BLaER1 treated with 17β-estradiol and CSF1 and Interleukin-3, amounts not matched to agents 10 nM and 100 nM (cell line): ENCODE measurements around the gene GLS.

Experiments used
- H3K27ac ChIP-seq, 11 experiments: shearing (Covaris generic); formaldehyde crosslinking; 2 replicates each; pipeline ENCODE4 v1.8.1; 2022
- H3K27me3 ChIP-seq, 11 experiments: shearing (Covaris generic); formaldehyde crosslinking; 2 replicates each; pipeline ENCODE4 v1.8.1; 2022
- H3K36me3 ChIP-seq, 11 experiments: shearing (Covaris generic); formaldehyde crosslinking; 2 replicates each; pipeline ENCODE4 v1.8.1; 2022
- H3K4me1 ChIP-seq, 10 experiments: shearing (Covaris generic); formaldehyde crosslinking; 2 replicates each; pipeline ENCODE4 v1.8.1; 2022
- H3K4me2 ChIP-seq, 11 experiments: shearing (Covaris generic); formaldehyde crosslinking; 2 replicates each; pipeline ENCODE4 v1.8.1; 2022
- H3K4me3 ChIP-seq, 10 experiments: shearing (Covaris generic); formaldehyde crosslinking; 2 replicates each; pipeline ENCODE4 v1.8.1; 2022
- H3K9ac ChIP-seq, 11 experiments: shearing (Covaris generic); formaldehyde crosslinking; 2 replicates each; pipeline ENCODE4 v1.8.1; 2022
- H3K9me3 ChIP-seq, 11 experiments: shearing (Covaris generic); formaldehyde crosslinking; replicated peaks in 1 of 11; 2 replicates each; pipeline ENCODE4 v1.8.1; 2022
- H4K20me1 ChIP-seq, 11 experiments: shearing (Covaris generic); formaldehyde crosslinking; 2 replicates each; pipeline ENCODE4 v1.8.1; 2022
- Cebpa-rat ChIP-seq, 11 experiments: shearing (Covaris generic); IDR thresholded peaks; 2 replicates each; pipeline ENCODE4 v1.8.1; 2022

Gene GLS

DNA sequence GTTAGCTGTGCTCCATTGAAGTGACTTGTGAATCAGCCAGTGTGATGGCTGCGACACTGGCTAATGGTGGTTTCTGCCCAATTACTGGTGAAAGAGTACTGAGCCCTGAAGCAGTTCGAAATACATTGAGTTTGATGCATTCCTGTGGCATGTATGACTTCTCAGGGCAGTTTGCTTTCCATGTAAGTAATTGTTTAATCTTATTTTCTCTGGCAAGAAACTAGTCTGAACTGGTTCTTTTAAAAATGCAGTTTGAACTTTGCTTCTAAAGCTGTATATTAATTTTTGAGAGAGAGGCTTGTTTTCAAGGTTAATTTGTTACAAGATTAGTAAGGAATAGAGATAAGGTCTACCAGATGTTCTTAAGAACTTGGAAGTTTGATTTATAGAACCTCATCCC lies 46.7 kb downstream of the GLS start:
- no peaks in the 10 kb centered on the region; a peak in 1 of 22 replicates for H3K9me3 ChIP-seq
- H3K27me3 ChIP-seq = no peaks in the 10 kb centered on the region
- 0 out of 20 replicates have a peak, but pooled peaks cover 0 to 8% (median 0%) of the 10 kb centered on the region in 10 experiments for H3K4me1 ChIP-seq
- peaks cover 86 to 100% (median 94%) of the 10 kb centered on the region in 11 experiments for H3K36me3 ChIP-seq
- H4K20me1 ChIP-seq = no peaks in the 10 kb centered on the region
- no peak overlapping the region for H3K9ac ChIP-seq
- H3K27ac ChIP-seq = no peak overlapping the region
- no peak for TF ChIP-seq Cebpa-rat (IDR thresholded peaks at IDR 0.05)
- H3K4me2 ChIP-seq = no peak overlapping the region
- H3K4me3 ChIP-seq = no peak overlapping the region

- peaks cover 64 to 96% (median 76%) of the 10 kb centered on the region in 11 experiments for H3K36me3 ChIP-seq
- no peaks in the 10 kb centered on the region for H3K27me3 ChIP-seq
- no peak overlapping the region for H3K4me3 ChIP-seq
- no peak overlapping the region for H3K4me2 ChIP-seq
- no peaks in the 10 kb centered on the region; a peak in 1 of 22 replicates for H4K20me1 ChIP-seq
- 0 out of 20 replicates have a peak, but pooled peaks cover 0 to 8% (median 0%) of the 10 kb centered on the region in 10 experiments for H3K4me1 ChIP-seq
- H3K9ac ChIP-seq = no peak overlapping the region
- H3K27ac ChIP-seq = no peak overlapping the region
- no peak for TF ChIP-seq Cebpa-rat (IDR thresholded peaks at IDR 0.05)
- H3K9me3 ChIP-seq = no peaks in the 10 kb centered on the region
Observed at GRCh38 chr2:190929919-190930318, 49.3 kb downstream of the GLS start.

DNA sequence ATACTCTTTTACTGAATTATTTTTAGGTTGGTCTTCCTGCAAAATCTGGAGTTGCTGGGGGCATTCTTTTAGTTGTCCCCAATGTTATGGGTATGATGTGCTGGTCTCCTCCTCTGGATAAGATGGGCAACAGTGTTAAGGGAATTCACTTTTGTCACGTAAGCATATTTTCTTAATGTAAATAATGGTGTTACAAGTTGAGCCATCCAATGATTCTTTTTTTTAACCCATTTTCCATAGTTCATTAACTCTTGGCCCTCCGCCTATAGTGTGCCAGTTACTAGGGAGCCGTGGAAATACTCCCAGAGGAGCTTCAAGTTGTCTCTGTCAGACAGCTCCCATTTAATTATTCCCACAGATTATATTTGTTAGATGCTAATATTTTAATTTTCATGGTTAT lies 49.8 kb downstream of the GLS start:
- H4K20me1 ChIP-seq = no peaks in the 10 kb centered on the region; a peak in 1 of 22 replicates

DNA sequence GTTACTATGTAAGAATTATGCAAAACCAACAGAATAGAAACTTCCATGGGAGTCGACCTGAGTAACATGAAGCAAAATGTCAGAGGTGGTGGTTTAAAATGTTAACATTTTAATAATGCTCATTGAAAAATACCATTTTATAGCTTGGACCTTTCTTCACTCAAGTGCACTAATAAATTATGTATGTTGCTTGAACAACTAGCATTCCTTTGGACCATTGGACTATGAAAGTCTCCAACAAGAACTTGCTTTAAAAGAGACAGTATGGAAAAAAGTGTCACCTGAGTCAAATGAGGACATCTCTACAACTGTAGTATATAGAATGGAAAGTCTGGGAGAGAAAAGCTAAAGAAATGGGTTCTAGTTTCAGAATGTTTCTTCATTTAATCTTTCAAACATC lies 51.9 kb downstream of the GLS start:
- Histone ChIP-seq H3K4me2 (no peak overlapping the region), H4K20me1 (no peaks in the 10 kb centered on the region; a peak in 1 of 22 replicates), H3K36me3 (peaks cover 38 to 73% (median 54%) of the 10 kb centered on the region in 11 experiments; a peak in 21 of 22 replicates), H3K4me1 (peaks cover 0 to 8% (median 0%) of the 10 kb centered on the region in 10 experiments; a peak in 1 of 20 replicates), H3K27ac (no peak overlapping the region), H3K9ac (no peak overlapping the region), H3K27me3 (no peaks in the 10 kb centered on the region), H3K9me3 (no peaks in the 10 kb centered on the region), H3K4me3 (no peak overlapping the region)
- TF ChIP-seq Cebpa-rat (IDR thresholded peaks at IDR 0.05) = no peak

More for the DNA sequence above, 49.8 kb downstream of the GLS start:
- Histone ChIP-seq H3K4me1 (0 out of 20 replicates have a peak, but pooled peaks cover 0 to 8% (median 0%) of the 10 kb centered on the region in 10 experiments), H3K4me2 (no peak overlapping the region), H3K36me3 (peaks cover 59 to 91% (median 72%) of the 10 kb centered on the region in 11 experiments), H3K9me3 (no peaks in the 10 kb centered on the region), H3K9ac (no peak overlapping the region), H3K27me3 (no peaks in the 10 kb centered on the region), H3K27ac (no peak overlapping the region), H3K4me3 (no peak overlapping the region)
- TF ChIP-seq Cebpa-rat (IDR thresholded peaks at IDR 0.05) = no peak

GRCh38 chr2:190933361-190933760 lies 52.7 kb downstream of the GLS start:
- no peak overlapping the region for H3K4me3 ChIP-seq
- no peak overlapping the region for H3K4me2 ChIP-seq
- H3K9me3 ChIP-seq = no peaks in the 10 kb centered on the region
- no peak overlapping the region for H3K9ac ChIP-seq
- no peak for TF ChIP-seq Cebpa-rat (IDR thresholded peaks at IDR 0.05)
- H3K27me3 ChIP-seq = no peaks in the 10 kb centered on the region
- H3K27ac ChIP-seq = no peak overlapping the region
- no peaks in the 10 kb centered on the region; a peak in 1 of 22 replicates for H4K20me1 ChIP-seq
- peaks cover 33 to 65% (median 47%) of the 10 kb centered on the region in 11 experiments; a peak in 21 of 22 replicates for H3K36me3 ChIP-seq
- H3K4me1 ChIP-seq = peaks cover 1 to 13% (median 3%) of the 10 kb centered on the region in 10 experiments; a peak in 18 of 20 replicates

GRCh38 chr2:190935054-190935453 lies 54.4 kb downstream of the GLS start:
- H3K27ac ChIP-seq = no peak overlapping the region
- peaks cover 18 to 50% (median 30%) of the 10 kb centered on the region in 11 experiments; a peak in 21 of 22 replicates for H3K36me3 ChIP-seq
- no peak overlapping the region for H3K9ac ChIP-seq
- H3K4me2 ChIP-seq = no peak overlapping the region
- no peaks in the 10 kb centered on the region for H3K27me3 ChIP-seq
- H3K4me3 ChIP-seq = no peak overlapping the region
- no peaks in the 10 kb centered on the region; a peak in 1 of 22 replicates for H4K20me1 ChIP-seq
- TF ChIP-seq Cebpa-rat (IDR thresholded peaks at IDR 0.05) = no peak
- H3K4me1 ChIP-seq = peaks cover 4 to 23% (median 11%) of the 10 kb centered on the region in 10 experiments; a peak in 18 of 20 replicates
- H3K9me3 ChIP-seq = no peaks in the 10 kb centered on the region

DNA sequence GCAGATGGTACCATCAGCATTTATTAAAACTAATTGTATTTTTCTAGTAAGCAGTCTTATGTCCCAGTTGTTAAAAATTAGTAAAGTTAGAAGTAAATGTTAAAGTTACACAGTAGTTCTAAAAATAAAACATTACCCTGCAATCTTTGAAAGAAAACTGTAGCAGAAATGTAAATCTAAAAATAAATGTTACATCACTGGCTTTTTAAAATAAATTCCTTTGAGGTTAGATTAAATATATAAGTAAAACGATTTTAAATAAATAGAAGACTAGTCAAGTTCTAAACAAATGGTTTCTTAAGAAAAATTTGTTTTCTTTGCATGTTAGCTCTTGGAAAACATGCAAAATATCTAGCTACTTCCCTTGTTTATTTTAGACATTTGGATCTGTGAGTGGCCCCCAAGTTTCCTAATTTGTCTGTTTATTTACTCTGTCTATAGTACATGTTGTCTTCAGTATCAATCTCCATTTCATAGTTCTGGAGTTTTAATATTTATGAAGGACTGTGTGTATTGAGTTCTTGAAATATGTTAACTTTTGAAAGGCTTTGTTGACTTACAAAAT lies 58.2 kb downstream of the GLS start:
- H3K27me3 ChIP-seq = no peaks in the 10 kb centered on the region
- H3K9ac ChIP-seq = no peak overlapping the region; a peak in 1 of 22 replicates
- TF ChIP-seq Cebpa-rat (IDR thresholded peaks at IDR 0.05) = no peak
- H3K9me3 ChIP-seq = no peaks in the 10 kb centered on the region
- peak overlapping the region in 6 of 11 experiments; percentile 1 to 40 (median 23); a peak in 5 of 22 replicates for H3K27ac ChIP-seq
- peak overlapping the region in 10 of 11 experiments; percentile 5 to 62 (median 46); a peak in 13 of 22 replicates for H3K4me2 ChIP-seq
- peaks cover 0 to 20% (median 3%) of the 10 kb centered on the region in 11 experiments; a peak in 9 of 22 replicates for H3K36me3 ChIP-seq
- no peaks in the 10 kb centered on the region for H4K20me1 ChIP-seq
- H3K4me1 ChIP-seq = peaks cover 4 to 22% (median 11%) of the 10 kb centered on the region in 10 experiments; a peak in 18 of 20 replicates
- H3K4me3 ChIP-seq = no peak overlapping the region

DNA sequence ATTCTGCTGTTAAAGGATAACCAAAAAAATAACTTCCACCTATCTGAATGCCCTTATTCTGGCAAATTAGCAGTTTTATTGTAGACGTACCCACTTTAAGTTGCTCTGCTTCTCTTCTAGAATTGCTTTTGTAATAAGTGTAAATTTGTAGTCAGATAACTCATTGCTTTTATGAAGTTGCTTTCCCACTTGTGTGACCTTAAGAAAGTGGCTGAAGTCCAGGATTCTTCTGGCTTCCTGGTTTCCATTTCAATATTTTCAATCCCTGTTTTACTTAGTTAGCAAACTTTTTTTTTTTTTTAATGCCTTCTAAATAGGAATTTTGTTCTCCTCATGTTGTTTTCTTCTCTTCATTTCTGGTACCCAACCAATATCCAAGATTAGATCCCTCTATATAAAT lies 59.8 kb downstream of the GLS start:
- Histone ChIP-seq H3K9ac (no peak overlapping the region), H3K4me3 (no peak overlapping the region), H3K27me3 (no peaks in the 10 kb centered on the region), H3K4me1 (peaks cover 4 to 22% (median 11%) of the 10 kb centered on the region in 10 experiments; a peak in 18 of 20 replicates), H3K27ac (no peak overlapping the region), H4K20me1 (no peaks in the 10 kb centered on the region), H3K36me3 (peaks cover 0 to 11% (median 0%) of the 10 kb centered on the region in 11 experiments; a peak in 6 of 22 replicates), H3K4me2 (0 out of 22 replicates have a peak overlapping the region, but pooled peaks of 1 of the 11 experiments have one; percentile 8), H3K9me3 (no peaks in the 10 kb centered on the region)
- TF ChIP-seq Cebpa-rat (IDR thresholded peaks at IDR 0.05) = no peak

GRCh38 chr2:190941571-190941970 lies 61.0 kb downstream of the GLS start:
- H3K27me3 ChIP-seq = no peaks in the 10 kb centered on the region
- TF ChIP-seq Cebpa-rat (IDR thresholded peaks at IDR 0.05) = no peak
- peaks cover 0 to 6% (median 0%) of the 10 kb centered on the region in 11 experiments; a peak in 3 of 22 replicates for H3K36me3 ChIP-seq
- no peaks in the 10 kb centered on the region for H4K20me1 ChIP-seq
- H3K9ac ChIP-seq = no peak overlapping the region
- no peak overlapping the region for H3K4me3 ChIP-seq
- H3K4me1 ChIP-seq = peaks cover 4 to 29% (median 16%) of the 10 kb centered on the region in 10 experiments; a peak in 18 of 20 replicates
- H3K27ac ChIP-seq = no peak overlapping the region
- no peaks in the 10 kb centered on the region for H3K9me3 ChIP-seq
- no peak overlapping the region for H3K4me2 ChIP-seq
